Gastroesophageal sphincter (tissue), 4 donors: ENCODE data around the gene ITPK1. TPM values are rescaled to one million over a fixed set of nuclear protein-coding genes. Genes with fewer than 3 reads are reported as not detected.
A peak's percentile ranks its signal among the peaks of the same experiment; 100 is the strongest.

ENCODE experiments used
- ATAC-seq: fragments of 150-250 bp; one replicate; pipeline ENCODE4 v1.9.1; 2016; ENCODE audit warnings: mild to moderate bottlenecking, moderate library complexity
- H3K27ac ChIP-seq, 4 donors: fragments of 200-600 bp; sonication (generic) in 3 of 4; 1 replicate in 3 of 4; 2 replicates in 1 of 4; pipeline ENCODE4 v1.5.1; 2016 to 2019
- H3K27me3 ChIP-seq: fragments of 200-600 bp; sonication (generic); one replicate; pipeline ENCODE4 v1.5.1; 2019
- H3K36me3 ChIP-seq, 2 donors: fragments of 200-600 bp; sonication (generic); one replicate each; pipeline ENCODE4 v1.5.1; 2019; ENCODE audit warnings: control low read depth in 1 of 2
- H3K4me1 ChIP-seq, 3 donors: fragments of 200-600 bp; sonication (generic); 1 replicate in 2 of 3; 2 replicates in 1 of 3; pipeline ENCODE4 v1.5.1; 2016 to 2019; ENCODE audit warnings: control low read depth in 2 of 3
- H3K4me3 ChIP-seq, 2 donors: fragments of 200-600 bp; sonication (generic); one replicate each; pipeline ENCODE4 v1.5.1; 2019; ENCODE audit warnings: mild to moderate bottlenecking in 1 of 2, moderate library complexity in 1 of 2
- H3K9me3 ChIP-seq, 3 donors: fragments of 200-600 bp; sonication (generic); one replicate each; pipeline ENCODE4 v1.5.1; 2017 to 2019; ENCODE audit warnings: control low read depth in 2 of 3
- CTCF ChIP-seq, 4 experiments: fragments of 200-600 bp in 2 of 4; fragments of 450-650 bp in 2 of 4; sonication (generic) in 1 of 4; IDR thresholded peaks; one replicate each; pipeline ENCODE4 v1.5.1; 2017 to 2019; ENCODE audit warnings: antibody characterized with exemption in 4 of 4, mild to moderate bottlenecking in 2 of 4, moderate library complexity in 2 of 4
- EP300 ChIP-seq: sonication (generic); formaldehyde crosslinking; IDR thresholded peaks from one replicate; pipeline ENCODE4 v1.6.1; 2017; ENCODE audit warnings: antibody characterized with exemption, mild to moderate bottlenecking
- POLR2A ChIP-seq, 2 donors: fragments of 450-650 bp; IDR thresholded peaks; one replicate each; pipeline ENCODE4 v1.6.1; 2017; ENCODE audit warnings: antibody characterized with exemption in 2 of 2, mild to moderate bottlenecking in 2 of 2, moderate library complexity in 1 of 2
- POLR2AphosphoS5 ChIP-seq: sonication (generic); formaldehyde crosslinking; IDR thresholded peaks from one replicate; pipeline ENCODE4 v1.6.1; 2017; ENCODE audit warnings: antibody characterized with exemption
- WGBS, 2 donors: methylation state at CpG; one replicate each; pipeline ENCODE4 v1.1.5; 2018; ENCODE audit warnings: low coverage in 1 of 2; 5-methylcytosine and 5-hydroxymethylcytosine counted together
- total RNA-seq, 4 donors: library from RNA; depleted of rRNA; stranded (reverse); fragments of >200 nt; gene quantifications; one replicate each; pipeline ENCODE4 v1.1.0, GENCODE V29; 2016

The ITPK1 gene
- total RNA-seq, 4 donors from 2014 or later, result 68.8 to 201 (median 134) TPM

GRCh38 chr14:92922883-92923743 lies 192.6 kb downstream of the ITPK1 start, which contains the start of gene CHGA:
Gene CHGA, plus strand, starts transcription at chr14:92923150. Its CDS starts 210 bp downstream, at chr14:92923360.
- 2% methylated on average over 15 of the region's 86 CpGs; no CpG with 5 or more reads in 1 of the 2 donors for WGBS, 2 donors

GRCh38 chr14:92922155-92922735 lies 193.5 kb downstream of the ITPK1 start:
- Histone ChIP-seq H3K9me3 (no peaks in the 10 kb centered on the region), H3K27ac (no peak overlapping the region), H3K27me3 (peaks cover 51% of the 10 kb centered on the region), H3K4me3 (no peak overlapping the region), H3K36me3 (no peaks in the 10 kb centered on the region), H3K4me1 (peaks cover 0 to 9% (median 0%) of the 10 kb centered on the region in 3 donors)
- TF ChIP-seq POLR2AphosphoS5, result no peak
- TF ChIP-seq CTCF (IDR thresholded peaks at IDR 0.05), result no peak
- no peak for TF ChIP-seq POLR2A (IDR thresholded peaks at IDR 0.05)
- TF ChIP-seq EP300, result no peak
- no peak for ATAC-seq
- WGBS, 2 donors, result 29 to 41% methylated on average over 2 of the region's 4 CpGs

More at GRCh38 chr14:92922883-92923743, 192.6 kb downstream of the ITPK1 start, which contains the start of gene CHGA:
- H3K27ac ChIP-seq, result no peak within 1 kb of the TSS
- no peak for TF ChIP-seq CTCF (IDR thresholded peaks at IDR 0.05)
- no peak for TF ChIP-seq POLR2A (IDR thresholded peaks at IDR 0.05)
- no peak for TF ChIP-seq POLR2AphosphoS5
- TF ChIP-seq EP300, result no peak
- peak; percentile 68 for ATAC-seq
- peaks cover 0 to 9% (median 0%) of the 10 kb centered on the region in 3 donors for H3K4me1 ChIP-seq
- H3K4me3 ChIP-seq, result no peak within 1 kb of the TSS
- no peaks in the 10 kb centered on the region for H3K9me3 ChIP-seq
- no peaks in the 10 kb centered on the region for H3K36me3 ChIP-seq
- H3K27me3 ChIP-seq, result peaks cover 46% of the 10 kb centered on the region

- Histone ChIP-seq H3K9me3 (no peaks in the 10 kb centered on the region), H3K4me3 (no peak overlapping the region), H3K4me1 (peaks cover 0 to 9% (median 0%) of the 10 kb centered on the region in 3 donors), H3K27me3 (peaks cover 51% of the 10 kb centered on the region), H3K36me3 (no peaks in the 10 kb centered on the region), H3K27ac (no peak overlapping the region)
- no peak for TF ChIP-seq POLR2AphosphoS5
- TF ChIP-seq POLR2A (IDR thresholded peaks at IDR 0.05), result no peak
- no peak for TF ChIP-seq CTCF (IDR thresholded peaks at IDR 0.05)
- no peak for TF ChIP-seq EP300
- no peak for ATAC-seq
- WGBS, 2 donors, result 93 to 95% methylated on average over 15 of the region's 15 CpGs
These were observed 195.7 kb downstream of the ITPK1 start for GRCh38 chr14:92920001-92920400.

GRCh38 chr14:92917956-92918355 lies 197.8 kb downstream of the ITPK1 start:
- no peak for TF ChIP-seq CTCF (IDR thresholded peaks at IDR 0.05)
- TF ChIP-seq POLR2A (IDR thresholded peaks at IDR 0.05), result no peak
- TF ChIP-seq POLR2AphosphoS5, result no peak
- no peak for TF ChIP-seq EP300
- ATAC-seq, result no peak
- peaks cover 37% of the 10 kb centered on the region for H3K27me3 ChIP-seq
- H3K36me3 ChIP-seq, result no peaks in the 10 kb centered on the region
- H3K4me3 ChIP-seq, result no peak overlapping the region
- 72 to 77% methylated on average over 6 to 7 of the region's 7 CpGs for WGBS, 2 donors
- no peaks in the 10 kb centered on the region for H3K9me3 ChIP-seq
- no peak overlapping the region for H3K27ac ChIP-seq
- H3K4me1 ChIP-seq, result peaks cover 0 to 3% (median 0%) of the 10 kb centered on the region in 3 donors
